GM23248 (cell line): Measurements from ENCODE around the gene SIK3.
"Not testable (repeated sequence)": the region's sequence is repeated elsewhere in the genome, so short reads cannot be mapped to it uniquely, and the experiment has no call there.

Source experiments
- EZH2 ChIP-seq: fragments of 200-600 bp; sonication (generic); IDR thresholded peaks from 2 replicates; pipeline ENCODE4 v1.6.1; 2018; ENCODE audit warnings: antibody characterized with exemption, mild to moderate bottlenecking; ENCODE audit not compliant: insufficient read depth, poor library complexity, severe bottlenecking
- EZH2phosphoT487 ChIP-seq: fragments of 200-600 bp; sonication (generic); IDR thresholded peaks from 2 replicates; pipeline ENCODE4 v1.6.1; 2018; ENCODE audit warnings: antibody characterized with exemption, moderate library complexity, mild to moderate bottlenecking, low read depth; ENCODE audit not compliant: insufficient read depth

DNA sequence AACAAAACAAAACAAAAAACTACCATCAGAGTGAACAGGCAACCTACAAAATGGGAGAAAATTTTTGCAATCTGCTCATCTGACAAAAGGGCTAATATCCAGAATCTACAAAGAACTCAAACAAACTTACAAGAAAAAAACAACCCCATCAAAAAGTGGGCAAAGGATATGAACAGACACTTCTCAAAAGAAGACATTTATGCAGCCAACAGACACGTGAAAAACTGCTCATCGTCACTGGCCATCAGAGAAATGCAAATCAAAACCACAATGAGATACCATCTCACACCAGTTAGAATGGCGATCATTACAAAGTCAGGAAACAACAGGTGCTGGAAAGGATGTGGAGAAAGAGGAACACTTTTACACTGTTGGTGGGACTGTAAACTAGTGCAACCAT, 14.3 kb upstream of the SIK3 start:
- TF ChIP-seq EZH2, EZH2phosphoT487: not testable (repeated sequence)
